Tibial nerve (tissue), 4 donors: ENCODE measurements around the gene SLC39A11. TPM values are rescaled to one million over a fixed set of nuclear protein-coding genes. Genes with fewer than 3 reads are reported as not detected.
"Not testable (repeated sequence)": the region's sequence is repeated elsewhere in the genome, so short reads cannot be mapped to it uniquely, and the experiment has no call there.

Experiments
- DNase-seq, 2 donors: peaks; one replicate each; pipeline ENCODE4 v3.0.0-alpha.2; 2019; ENCODE audit warnings: low spot score in 2 of 2
- H3K27ac ChIP-seq, 4 donors: fragments of 200-600 bp; sonication (generic) in 3 of 4; one replicate each; pipeline ENCODE4 v1.5.1; 2017 to 2019; ENCODE audit warnings: mild to moderate bottlenecking in 1 of 4
- H3K27me3 ChIP-seq, 2 donors: fragments of 200-600 bp; sonication (generic) in 1 of 2; one replicate each; pipeline versions ENCODE4 v1.5.1 to v1.6.0; 2017 to 2019
- H3K36me3 ChIP-seq, 3 donors: fragments of 200-600 bp; sonication (generic); one replicate each; pipeline ENCODE4 v1.5.1; 2018 to 2019
- H3K4me1 ChIP-seq, 4 donors: fragments of 200-600 bp; sonication (generic) in 3 of 4; one replicate each; pipeline ENCODE4 v1.5.1; 2017 to 2019
- H3K4me3 ChIP-seq, 4 donors: fragments of 200-600 bp; sonication (generic) in 3 of 4; one replicate each; pipeline ENCODE4 v1.5.1; 2017 to 2019; ENCODE audit warnings: mild to moderate bottlenecking in 1 of 4, moderate library complexity in 1 of 4
- H3K9me3 ChIP-seq, 4 donors: fragments of 200-600 bp; sonication (generic) in 3 of 4; one replicate each; pipeline ENCODE4 v1.5.1; 2017 to 2019
- CTCF ChIP-seq, 5 experiments: fragments of 200-600 bp in 3 of 5; fragments of 450-650 bp in 2 of 5; sonication (generic) in 3 of 5; IDR thresholded peaks; one replicate each; pipeline ENCODE4 v1.5.1; 2016 to 2019; ENCODE audit warnings: antibody characterized with exemption in 5 of 5, mild to moderate bottlenecking in 3 of 5, moderate library complexity in 2 of 5
- EP300 ChIP-seq, 2 donors: sonication (generic); formaldehyde crosslinking; IDR thresholded peaks; one replicate each; pipeline ENCODE4 v1.6.1; 2017; ENCODE audit warnings: antibody characterized with exemption in 2 of 2, mild to moderate bottlenecking in 1 of 2
- POLR2A ChIP-seq, 2 donors: fragments of 450-650 bp; IDR thresholded peaks; one replicate each; pipeline ENCODE4 v1.6.1; 2017; ENCODE audit warnings: antibody characterized with exemption in 2 of 2, mild to moderate bottlenecking in 2 of 2, moderate library complexity in 2 of 2
- WGBS, 2 donors: methylation state at CpG; one replicate each; pipeline ENCODE4 v1.1.5; 2018; 5-methylcytosine and 5-hydroxymethylcytosine counted together
- total RNA-seq, 4 donors: library from RNA; depleted of rRNA; stranded (reverse); fragments of >200 nt; gene quantifications; one replicate each; pipeline ENCODE4 v1.1.0, GENCODE V29; 2016

SLC39A11 gene
- total RNA-seq, 4 donors from 2014 or later: 19.9 to 48.4 (median 37.5) TPM

DNA sequence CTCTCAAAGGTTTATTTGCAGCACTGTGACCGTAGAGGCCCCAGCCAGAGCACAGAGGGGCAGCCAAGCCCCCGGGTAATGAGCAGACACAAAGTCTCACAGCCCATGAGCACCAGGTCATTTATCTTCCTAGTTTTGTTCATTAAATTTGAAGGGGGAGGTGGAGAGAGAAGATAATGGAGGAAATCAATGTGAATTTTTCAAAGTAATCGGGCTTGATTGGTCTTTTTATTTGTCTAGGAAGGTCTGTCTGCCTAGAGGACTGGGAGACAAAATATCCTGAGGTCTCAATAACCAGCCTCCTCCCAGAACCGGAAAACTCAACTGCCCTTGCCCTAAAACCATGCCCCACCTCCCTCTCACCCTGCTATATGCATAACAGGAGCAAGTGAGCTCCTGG is 189.0 kb downstream of the SLC39A11 start:
- WGBS, 2 donors: 52 to 67% methylated on average over 4 of the region's 4 CpGs
- Histone ChIP-seq H3K4me3 (no peak overlapping the region), H3K36me3 (peaks cover 0 to 22% (median 0%) of the 10 kb centered on the region in 3 donors), H3K27me3 (no peaks in the 10 kb centered on the region), H3K4me1 (no peaks in the 10 kb centered on the region), H3K27ac (no peak overlapping the region), H3K9me3 (peaks cover 0 to 9% (median 0%) of the 10 kb centered on the region in 4 donors)
- TF ChIP-seq POLR2A (IDR thresholded peaks at IDR 0.05): no peak
- no peak for TF ChIP-seq CTCF (IDR thresholded peaks at IDR 0.05)
- TF ChIP-seq EP300 (IDR thresholded peaks at IDR 0.05): no peak
- no peak for DNase-seq

- peaks cover 0 to 9% (median 0%) of the 10 kb centered on the region in 4 donors for H3K9me3 ChIP-seq
- DNase-seq: no peak
- H3K27me3 ChIP-seq: no peaks in the 10 kb centered on the region
- no peaks in the 10 kb centered on the region for H3K4me1 ChIP-seq
- no peak overlapping the region for H3K27ac ChIP-seq
- peaks cover 0 to 17% (median 0%) of the 10 kb centered on the region in 3 donors for H3K36me3 ChIP-seq
- TF ChIP-seq POLR2A (IDR thresholded peaks at IDR 0.05) (no peak), CTCF (IDR thresholded peaks at IDR 0.05) (no peak), EP300 (IDR thresholded peaks at IDR 0.05) (no peak)
- H3K4me3 ChIP-seq: no peak overlapping the region
- 94 to 100% methylated on average over 3 of the region's 3 CpGs for WGBS, 2 donors
Observed at GRCh38 chr17:72901657-72902056, 190.8 kb downstream of the SLC39A11 start.

GRCh38 chr17:72901083-72901482 is 191.4 kb downstream of the SLC39A11 start:
- 69 to 70% methylated on average over 9 of the region's 9 CpGs for WGBS, 2 donors
- TF ChIP-seq EP300 (IDR thresholded peaks at IDR 0.05) (no peak), CTCF (IDR thresholded peaks at IDR 0.05) (no peak), POLR2A (IDR thresholded peaks at IDR 0.05) (no peak)
- H3K4me3 ChIP-seq: no peak overlapping the region
- H3K4me1 ChIP-seq: no peaks in the 10 kb centered on the region
- peaks cover 0 to 11% (median 0%) of the 10 kb centered on the region in 3 donors for H3K36me3 ChIP-seq
- no peaks in the 10 kb centered on the region for H3K27me3 ChIP-seq
- no peak overlapping the region for H3K27ac ChIP-seq
- no peak for DNase-seq
- H3K9me3 ChIP-seq: peaks cover 0 to 9% (median 0%) of the 10 kb centered on the region in 4 donors

DNA sequence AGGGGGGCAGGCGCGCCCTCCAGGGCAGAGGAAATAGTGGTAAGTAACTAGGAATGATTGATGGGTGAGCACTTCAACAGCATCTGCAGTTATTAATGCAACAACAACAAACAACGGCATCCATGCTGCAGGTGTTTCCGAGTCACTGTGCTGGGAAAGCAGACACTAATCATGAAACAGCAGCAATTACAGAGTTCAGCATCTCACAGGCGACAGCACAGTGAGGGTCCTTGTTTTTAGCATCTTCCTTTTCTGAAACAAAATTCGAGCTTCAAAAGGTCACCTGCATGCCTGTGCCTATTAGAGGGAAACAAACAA is 191.9 kb downstream of the SLC39A11 start:
- peaks cover 0 to 8% (median 0%) of the 10 kb centered on the region in 3 donors for H3K36me3 ChIP-seq
- H3K4me1 ChIP-seq: no peaks in the 10 kb centered on the region
- DNase-seq: no peak
- H3K9me3 ChIP-seq: peaks cover 0 to 9% (median 0%) of the 10 kb centered on the region in 4 donors
- H3K27me3 ChIP-seq: no peaks in the 10 kb centered on the region
- no peak overlapping the region for H3K27ac ChIP-seq
- WGBS, 2 donors: 60 to 65% methylated on average over 6 of the region's 6 CpGs
- no peak for TF ChIP-seq EP300 (IDR thresholded peaks at IDR 0.05)
- no peak for TF ChIP-seq POLR2A (IDR thresholded peaks at IDR 0.05)
- TF ChIP-seq CTCF (IDR thresholded peaks at IDR 0.05): no peak
- no peak overlapping the region for H3K4me3 ChIP-seq

DNA sequence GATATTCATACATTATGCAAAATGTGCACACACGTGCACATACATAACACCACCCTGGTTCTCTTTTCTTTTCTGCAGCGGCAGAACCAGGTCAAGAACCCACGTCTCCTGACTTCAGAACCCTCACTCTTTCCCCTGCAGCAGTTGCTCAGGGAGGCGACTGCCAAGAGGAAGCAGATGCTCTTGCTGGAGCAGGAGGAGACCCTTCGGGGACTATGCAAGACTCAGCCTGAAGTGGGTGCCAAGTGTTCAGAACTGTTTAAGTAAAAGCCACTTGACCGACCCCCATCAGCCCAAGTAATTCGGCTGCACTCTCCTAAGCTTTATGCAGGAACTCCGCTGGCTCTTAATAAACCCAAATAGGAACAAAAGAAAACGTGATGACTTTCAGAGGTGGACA is 193.8 kb downstream of the SLC39A11 start:
- Histone ChIP-seq H3K36me3 (peaks cover 0 to 8% (median 0%) of the 10 kb centered on the region in 3 donors), H3K4me3 (no peak overlapping the region), H3K27me3 (no peaks in the 10 kb centered on the region), H3K4me1 (no peaks in the 10 kb centered on the region), H3K27ac (no peak overlapping the region), H3K9me3 (peaks cover 0 to 9% (median 0%) of the 10 kb centered on the region in 4 donors)
- TF ChIP-seq POLR2A (IDR thresholded peaks at IDR 0.05): no peak
- TF ChIP-seq EP300 (IDR thresholded peaks at IDR 0.05): no peak
- no peak for TF ChIP-seq CTCF (IDR thresholded peaks at IDR 0.05)
- DNase-seq: no peak
- WGBS, 2 donors: 80 to 82% methylated on average over 9 of the region's 9 CpGs

- WGBS, 2 donors: 73 to 76% methylated on average over 7 of the region's 7 CpGs
- not testable (repeated sequence) for H3K4me1 ChIP-seq, H3K27me3 ChIP-seq, H3K27ac ChIP-seq, H3K4me3 ChIP-seq, H3K36me3 ChIP-seq, DNase-seq, H3K9me3 ChIP-seq
Observed at GRCh38 chr17:72896288-72896687, 196.2 kb downstream of the SLC39A11 start.
